Limb (tissue), 2 donors: Measurements from ENCODE around the gene TCTN2.

Experiments
- DNase-seq, 2 donors: peaks; one replicate each; pipeline ENCODE4 v3.0.0-alpha.2; 2016; ENCODE audit errors: extremely low spot score in 2 of 2

TCTN2 gene

DNA sequence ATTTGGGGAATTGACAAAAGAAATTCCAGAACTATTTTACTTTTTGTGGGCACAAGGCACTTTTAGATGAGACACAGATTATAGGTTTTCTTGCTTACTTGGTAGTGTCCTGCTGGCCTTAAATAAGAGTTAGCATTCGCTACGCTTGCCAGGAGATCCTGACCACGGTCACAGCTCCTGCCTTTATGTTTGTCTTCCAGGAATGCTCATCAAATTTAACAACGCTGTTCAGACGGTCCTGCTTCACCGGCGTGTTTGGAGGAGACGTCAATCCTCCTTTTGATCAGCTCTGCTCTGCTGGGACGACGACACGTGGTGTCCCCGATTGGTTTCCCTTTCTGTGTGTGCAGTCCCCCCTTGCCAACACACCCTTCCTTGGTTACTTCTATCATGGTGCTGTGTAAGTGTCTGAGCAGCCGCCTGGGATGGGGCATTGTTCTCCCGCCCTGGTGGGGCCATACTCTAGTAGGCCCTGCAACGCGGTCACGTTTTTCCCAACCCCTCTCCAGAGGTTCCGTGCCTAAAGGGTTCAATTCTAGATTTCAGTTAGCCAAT, 15.8 kb downstream of the TCTN2 start:
- no peak for DNase-seq

DNA sequence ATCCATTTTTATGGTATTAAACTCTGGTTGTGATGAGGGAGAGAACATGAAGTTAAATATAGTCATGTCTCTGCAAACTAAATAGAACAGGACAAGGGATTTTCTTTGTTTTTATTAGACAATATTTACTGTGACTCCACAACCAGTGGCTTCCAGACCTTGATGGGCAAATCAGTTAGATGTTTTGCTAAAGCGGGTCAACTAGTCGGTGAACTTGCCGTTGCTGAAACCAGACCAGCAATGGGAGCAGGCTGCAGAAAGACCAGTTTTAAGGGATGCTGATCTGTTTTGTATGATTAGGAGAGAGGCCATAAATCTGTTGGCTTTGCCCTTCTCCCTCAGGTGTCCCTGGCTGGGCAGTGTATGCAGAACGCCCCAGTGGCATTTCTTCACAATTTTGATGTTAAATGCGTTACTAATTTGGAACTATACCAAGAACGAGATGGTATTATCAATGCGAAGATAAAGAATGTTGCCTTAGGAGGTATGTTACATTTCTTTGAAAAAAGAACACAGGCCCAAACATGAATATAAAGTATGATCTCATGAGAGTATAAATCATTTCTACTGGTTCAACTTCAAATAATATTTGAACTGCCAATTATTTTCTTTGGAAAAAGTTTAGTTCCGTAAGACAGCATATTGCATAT, 19.4 kb downstream of the TCTN2 start:
- DNase-seq = no peak

DNA sequence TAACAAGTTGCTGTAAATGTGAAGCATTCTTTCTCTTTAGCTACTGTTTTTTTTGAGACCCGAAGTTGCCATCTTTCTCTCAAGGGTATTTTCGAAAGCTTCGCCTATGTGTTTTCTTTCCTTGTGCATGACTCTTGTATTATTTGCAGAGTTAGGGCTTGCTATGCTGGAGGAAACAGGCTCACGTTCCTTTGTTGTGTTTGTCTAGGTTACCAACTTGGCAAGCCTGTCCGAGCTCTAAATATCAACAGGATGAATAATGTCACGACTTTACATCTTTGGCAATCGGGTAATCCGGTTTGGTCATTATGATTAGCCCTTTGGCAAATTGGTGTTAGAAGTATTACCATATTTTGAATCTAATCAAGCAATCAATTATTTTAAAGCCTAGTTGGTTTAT, 25.3 kb downstream of the TCTN2 start:
- DNase-seq = no peak

DNA sequence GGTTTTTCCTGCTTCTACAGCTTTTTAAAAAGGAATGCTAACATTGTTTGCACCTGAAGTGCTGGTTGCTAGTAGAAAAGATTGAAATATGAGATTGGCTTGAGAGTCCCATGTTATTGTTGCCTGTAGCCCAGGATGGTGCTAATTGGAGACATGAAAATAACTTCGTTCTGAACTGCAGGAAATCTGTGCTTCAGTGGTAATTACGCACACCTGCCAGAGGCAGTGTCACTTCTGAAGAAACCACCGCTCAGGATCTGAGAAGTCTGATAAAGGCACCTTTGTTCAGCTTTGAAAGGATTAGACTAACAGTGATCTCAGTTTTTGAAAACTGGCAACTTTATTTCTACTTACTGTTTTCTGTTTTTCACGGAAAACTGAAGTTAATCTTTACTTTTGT, 25.7 kb downstream of the TCTN2 start:
- DNase-seq = no peak

DNA sequence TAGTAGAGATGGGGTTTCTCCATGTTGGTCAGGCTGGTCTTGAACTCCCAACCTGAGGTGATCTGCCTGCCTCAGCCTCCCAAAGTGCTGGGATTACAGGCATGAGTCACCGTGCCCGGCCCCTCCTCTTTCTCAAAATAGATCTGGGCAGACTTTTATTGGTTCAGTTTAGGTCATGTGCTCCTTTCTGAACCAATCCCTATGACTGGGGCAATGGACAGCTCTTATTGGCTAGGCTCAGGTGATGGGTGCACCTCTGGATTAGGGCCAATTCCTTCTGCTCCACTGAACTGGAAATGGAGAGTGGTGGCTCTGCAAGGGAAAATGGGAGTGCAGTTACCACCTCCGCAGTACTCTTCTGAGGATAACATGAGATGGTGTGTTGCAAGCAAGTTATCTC, 35.0 kb downstream of the TCTN2 start:
- no peak for DNase-seq

DNA sequence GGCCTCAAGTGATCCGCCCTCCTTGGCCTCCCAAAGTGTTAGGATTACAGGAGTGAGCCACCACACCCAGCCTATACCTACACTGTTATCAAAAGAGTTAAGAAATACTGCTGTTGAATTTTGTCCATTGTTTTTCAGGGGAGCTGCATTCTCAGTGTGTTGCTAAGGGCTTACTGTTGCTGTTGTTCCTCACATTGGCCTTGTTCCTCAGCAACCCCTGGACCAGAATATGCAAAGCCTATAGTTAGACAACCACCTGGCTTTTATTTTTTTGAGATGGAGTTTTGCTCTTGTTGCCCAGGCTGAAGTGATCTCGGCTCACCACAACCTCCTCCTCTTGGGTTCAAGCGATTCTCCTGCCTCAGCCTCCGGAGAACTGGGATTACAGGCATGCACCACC, 36.6 kb downstream of the TCTN2 start:
- DNase-seq = no peak

DNA sequence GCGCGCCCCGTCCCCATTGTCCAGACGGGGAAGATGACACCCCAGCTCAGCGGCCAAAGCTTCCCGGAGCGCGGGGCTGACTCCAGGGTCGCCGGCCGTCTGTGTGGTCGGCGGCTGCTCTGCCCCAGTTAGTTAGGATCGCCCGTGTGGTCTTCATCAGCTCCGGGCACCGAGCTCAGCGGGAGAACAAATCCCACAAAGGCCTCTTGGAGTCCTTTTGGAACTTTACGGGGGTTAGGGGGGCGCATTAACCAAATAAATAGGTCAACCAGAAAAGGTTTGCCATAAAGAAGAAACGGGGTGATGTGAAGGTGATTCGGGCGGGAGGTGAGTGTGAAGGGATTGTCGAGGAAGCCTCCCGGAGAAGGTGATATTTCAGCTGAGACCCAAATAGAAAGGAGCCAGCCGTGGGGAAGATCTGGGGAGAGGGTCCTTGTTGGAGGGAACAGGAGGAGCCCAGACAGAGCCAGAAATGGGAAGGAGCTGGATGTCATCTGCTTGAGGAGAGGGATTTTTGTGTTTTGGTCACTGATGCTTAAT, 41.9 kb downstream of the TCTN2 start:
- DNase-seq = no peak

DNA sequence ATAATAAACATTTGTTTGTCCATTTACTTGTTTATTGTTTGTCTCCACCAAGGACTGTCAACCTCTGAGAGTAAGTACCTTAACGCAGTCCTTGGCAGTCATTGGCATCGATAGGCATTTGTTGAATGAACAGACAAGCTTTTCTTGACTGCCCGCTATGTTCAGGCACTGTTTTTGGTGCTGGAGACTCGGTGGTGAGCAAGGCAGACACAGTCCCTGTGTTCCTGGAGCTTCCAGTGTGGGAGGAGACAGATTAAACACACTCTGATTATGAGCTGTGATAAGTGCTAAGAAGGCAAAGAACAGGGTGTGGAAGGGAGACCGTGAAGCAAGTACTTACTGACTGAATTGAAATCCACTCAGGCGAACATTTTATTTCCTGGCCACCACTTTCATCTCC, 42.5 kb downstream of the TCTN2 start:
- no peak for DNase-seq

DNA sequence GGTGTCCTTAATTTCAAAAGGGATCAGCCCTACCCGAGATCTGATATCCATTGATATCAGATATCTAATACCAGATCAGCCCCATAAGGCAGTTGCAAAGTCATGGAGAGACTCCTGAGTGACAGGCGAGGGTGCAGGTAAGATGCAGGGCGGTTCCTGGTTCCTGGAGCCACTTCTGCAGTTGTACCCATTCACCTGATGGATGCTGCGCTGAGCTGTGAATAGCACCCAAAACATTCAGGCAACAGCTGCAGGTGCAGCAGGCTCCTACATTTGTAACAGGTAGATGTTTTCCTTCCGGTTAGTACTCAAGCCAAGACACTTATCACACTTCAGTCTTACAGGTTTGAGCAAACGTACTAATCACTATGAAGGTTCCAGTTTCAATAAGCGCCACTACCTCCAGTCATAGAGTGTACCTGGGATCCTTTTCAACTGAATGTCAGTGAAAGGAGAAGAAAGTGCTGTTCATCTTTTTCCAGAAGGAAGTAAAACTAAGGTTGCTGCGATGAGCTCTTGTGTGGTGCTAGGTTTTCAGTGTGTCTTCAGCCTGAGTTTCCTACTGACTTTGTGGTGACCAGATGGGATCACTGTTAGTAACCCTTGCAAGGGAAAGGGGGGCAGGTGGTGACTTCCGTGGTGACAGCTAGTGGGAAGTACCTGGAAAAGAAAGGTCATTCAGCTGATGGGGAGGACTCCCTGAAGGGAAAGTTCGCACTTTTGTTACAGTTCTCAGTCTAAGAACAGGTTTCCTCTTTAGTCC, 43.1 kb downstream of the TCTN2 start:
- no peak for DNase-seq

DNA sequence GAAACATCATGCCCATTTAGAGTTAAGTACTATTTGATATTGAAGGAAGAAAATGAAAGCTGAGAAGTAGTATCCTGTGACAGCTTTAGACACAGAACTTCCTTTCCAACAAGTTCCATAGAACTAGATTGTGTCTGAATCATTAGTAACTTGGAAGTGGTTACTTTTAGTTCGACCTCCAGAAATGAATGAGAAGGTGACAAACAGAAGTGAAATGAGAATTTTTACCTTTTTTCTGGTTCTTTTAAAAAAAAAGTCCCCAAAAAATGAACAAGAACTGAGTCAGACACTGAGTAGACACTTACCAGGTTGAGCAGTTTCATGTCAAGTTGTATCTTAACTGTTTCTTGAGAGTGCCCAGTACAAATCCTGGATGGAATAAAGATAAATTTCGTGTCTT, 44.3 kb downstream of the TCTN2 start:
- no peak for DNase-seq

DNA sequence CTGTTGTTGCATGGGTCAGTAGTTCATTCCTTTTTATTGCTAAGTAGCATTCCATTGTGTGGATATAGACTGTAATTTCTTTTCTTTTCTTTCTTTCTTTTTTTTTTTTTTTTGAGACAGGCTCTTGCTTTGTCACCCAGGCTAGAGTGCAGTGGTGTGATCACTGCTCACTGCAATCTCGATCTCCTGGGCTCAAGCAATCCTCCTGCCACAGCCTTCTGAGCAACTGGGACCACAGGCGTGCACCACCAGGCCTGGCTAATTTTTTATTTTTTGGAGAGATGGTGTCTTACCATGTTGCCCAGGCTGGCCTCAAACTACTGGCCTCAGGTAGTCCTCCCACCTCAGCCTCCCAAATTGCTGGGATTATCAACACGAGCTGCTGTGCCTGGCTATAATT, 46.4 kb downstream of the TCTN2 start:
- DNase-seq = no peak

DNA sequence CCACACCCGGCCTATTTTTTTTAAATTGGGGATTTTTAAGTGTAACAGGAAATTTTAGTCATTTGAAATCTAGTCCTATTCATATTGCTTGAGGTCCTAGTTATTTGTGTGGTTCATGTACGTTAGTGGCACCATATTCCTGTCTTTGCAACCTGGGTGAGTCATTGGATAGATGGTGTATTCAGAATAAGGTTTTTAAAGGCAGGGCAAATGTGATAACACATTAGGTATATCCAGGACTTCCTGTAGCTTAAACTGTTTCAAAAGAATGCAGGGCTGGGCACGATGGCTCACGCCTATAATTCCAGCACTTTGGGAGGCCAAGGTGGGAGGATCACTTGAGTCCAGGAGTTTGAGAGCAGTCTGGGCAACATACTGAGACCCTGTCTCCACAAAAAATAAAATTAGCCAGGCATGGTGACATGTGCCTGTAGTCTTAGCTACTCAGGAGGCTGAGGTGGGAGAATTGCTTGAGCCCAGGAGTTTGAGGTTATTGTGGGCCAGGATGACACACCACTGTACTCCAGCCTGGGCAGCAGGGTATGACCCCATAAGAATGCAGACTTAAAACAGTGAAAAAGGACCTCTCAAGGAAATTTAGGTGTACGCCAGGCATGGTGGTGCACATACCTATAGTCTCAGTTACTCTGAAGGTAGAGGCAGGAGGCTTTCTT, 49.4 kb downstream of the TCTN2 start:
- DNase-seq = no peak

DNA sequence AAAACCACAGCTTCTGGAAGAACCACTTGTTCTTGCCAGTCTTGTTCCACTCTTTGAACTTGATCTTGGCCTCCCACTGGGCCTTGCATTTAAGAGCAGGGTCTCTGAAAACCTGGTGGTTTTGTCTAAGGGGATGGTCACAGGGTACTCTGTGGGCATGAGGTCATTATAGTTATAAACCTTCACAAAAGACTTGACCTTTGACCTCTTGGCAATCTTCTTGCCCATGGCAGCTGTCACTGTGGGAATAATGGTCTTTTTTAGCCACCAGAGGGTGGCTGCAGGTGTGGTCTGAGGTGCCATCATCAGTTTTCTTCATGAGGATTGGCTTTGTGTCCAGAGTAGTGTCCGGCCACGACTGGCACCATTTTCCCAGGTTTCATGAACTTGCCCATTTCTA, 50.3 kb downstream of the TCTN2 start:
- DNase-seq = no peak

DNA sequence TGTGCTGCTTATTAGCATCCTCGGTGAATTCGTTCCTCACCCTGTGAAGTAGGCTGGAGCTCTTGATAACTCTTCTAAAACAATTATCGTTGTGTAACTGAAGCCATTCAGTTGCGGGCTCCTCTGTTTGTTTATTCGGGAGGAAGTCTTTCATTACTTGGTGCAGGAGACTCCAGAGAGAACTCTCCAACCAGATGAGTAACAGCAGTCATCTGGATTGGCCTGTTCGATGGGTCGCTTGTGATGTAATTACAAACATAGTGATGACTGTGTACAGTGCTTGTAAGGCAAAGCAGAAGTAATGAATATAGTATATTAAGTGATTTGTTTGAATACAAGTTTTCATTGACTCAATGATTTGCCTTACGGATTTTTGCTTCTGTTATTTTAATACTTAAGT, 52.1 kb downstream of the TCTN2 start:
- DNase-seq = no peak

DNA sequence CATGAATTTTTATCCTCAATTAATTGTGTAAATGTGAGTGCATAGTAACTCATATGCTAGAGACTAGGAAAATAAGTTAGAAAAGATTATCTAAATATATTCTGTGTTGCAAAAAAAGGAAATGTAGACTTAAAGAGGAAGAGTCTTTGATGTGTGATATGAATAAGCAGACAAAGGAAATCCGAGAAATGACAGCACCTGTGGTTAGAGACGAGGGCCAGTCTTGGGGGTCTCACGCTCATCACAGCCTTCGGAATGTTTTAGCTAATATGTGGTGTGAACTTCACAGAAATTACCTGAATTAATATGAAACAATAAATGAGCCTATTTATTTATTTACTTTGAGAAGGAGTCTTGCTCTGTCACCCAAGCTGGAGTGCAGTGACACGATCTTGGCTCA, 52.9 kb downstream of the TCTN2 start:
- no peak for DNase-seq

DNA sequence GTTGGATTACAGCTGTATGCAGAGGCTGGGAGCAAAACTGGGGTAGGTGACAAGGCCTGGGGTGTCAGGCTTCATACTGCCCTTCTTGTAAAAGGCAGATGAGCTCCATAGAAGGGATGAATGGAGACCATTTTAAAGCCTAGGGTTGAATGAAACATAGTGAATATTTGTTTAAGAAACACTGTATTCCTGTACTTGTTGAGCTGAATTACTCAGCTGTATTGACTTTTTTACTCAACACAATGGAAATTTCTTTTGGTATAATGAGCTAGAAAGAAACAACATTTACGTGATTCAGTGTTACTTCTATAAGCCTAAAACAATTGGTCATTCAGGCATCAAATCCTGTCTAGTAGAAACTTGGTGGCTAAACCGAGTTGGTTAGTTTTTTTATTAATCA, 55.3 kb downstream of the TCTN2 start:
- no peak for DNase-seq

DNA sequence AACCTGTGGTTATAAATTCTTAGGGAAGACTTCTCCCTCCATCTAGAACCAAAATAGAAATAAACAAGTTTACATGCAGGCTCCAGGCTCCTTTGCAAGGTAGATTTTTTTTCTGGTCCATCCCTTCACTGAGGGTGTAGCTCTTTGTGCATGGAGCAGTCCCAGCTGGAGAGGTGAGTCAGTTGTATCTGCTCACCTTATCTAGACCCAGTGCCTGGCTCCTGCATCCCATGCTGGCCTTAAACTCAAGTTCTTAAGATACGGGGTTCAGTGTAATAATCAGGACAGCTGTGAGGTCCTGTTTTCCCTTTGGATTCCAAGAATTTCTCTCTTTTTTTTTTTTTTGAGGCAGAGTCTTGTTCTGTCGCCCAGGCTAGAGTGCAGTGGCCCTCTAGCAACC, 56.0 kb downstream of the TCTN2 start:
- DNase-seq = no peak

DNA sequence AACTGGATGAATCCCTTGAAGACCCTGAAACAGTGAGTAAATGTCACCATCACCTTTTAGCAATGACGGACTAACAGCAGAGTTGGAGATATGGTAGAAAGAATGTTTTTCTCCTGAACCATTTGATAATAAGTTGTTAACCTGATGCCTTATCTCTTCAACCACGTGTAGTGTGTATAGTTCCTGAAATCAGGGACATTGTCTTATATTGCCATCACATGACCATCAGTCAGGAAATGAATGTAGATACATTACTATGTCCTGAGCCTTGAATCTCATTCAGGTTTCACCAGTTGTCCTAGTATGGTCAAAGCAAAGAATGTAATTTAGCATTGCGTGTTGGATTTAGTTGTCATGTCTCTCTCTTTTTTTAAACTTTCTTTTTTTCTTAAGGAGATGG, 57.0 kb downstream of the TCTN2 start:
- DNase-seq = no peak

DNA sequence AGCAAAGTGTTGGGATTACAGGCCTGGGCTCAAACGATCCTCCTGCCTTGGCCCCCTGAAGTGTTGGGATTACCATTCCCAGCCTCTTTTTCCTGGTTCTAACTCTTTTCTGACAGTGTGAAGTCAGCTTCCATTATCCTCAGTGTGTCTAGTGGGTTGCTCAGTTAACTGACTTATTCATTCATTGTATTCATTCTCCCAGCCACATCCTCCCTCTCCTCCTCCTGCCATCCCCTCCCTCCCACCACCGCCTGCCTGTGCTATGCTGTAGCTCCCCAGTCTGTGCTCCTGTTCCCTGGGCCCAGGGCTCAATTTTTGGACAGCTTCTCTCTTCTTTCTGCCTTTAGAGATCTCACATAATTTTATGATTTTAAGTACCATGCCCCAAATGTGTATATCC, 60.7 kb downstream of the TCTN2 start:
- no peak for DNase-seq

DNA sequence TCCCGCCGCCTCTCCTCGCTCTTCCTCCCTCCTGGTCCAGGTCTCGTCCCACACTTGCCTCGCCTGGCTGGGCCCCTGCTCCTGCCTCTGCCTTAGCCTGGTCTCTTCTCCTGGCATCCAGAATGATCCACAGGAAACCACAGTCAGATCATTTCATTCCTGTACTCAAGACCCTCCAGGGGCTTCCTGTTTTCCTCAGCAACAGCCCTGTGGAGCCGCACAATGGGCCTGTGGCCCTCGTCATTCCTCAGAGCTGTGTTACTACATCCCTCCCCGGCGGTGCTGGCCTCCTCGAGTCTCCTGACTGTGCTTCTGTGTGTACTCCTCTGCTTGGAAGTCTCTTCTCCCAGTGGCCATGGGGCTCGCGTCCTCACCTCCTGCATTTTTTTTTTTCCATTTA, 61.3 kb downstream of the TCTN2 start:
- DNase-seq = no peak

DNA sequence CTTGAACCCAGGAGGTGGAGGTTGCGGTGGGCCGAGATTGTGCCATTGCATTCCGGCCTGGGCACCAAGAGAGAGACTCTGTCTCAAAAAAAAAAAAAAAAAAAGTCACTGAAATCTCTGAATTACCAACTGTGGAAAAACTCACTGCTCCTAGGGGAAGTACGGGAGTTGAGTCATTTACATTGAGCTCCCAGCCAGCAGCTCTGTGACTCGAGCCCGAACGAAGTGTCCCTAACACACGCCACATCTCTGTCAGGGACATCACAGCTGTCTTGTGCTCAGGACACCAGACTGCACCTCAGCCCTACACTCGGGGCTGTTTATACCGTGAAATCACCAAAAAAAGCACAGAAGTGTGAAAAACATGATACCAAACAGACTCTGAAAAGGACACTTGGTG, 62.3 kb downstream of the TCTN2 start:
- DNase-seq = no peak

DNA sequence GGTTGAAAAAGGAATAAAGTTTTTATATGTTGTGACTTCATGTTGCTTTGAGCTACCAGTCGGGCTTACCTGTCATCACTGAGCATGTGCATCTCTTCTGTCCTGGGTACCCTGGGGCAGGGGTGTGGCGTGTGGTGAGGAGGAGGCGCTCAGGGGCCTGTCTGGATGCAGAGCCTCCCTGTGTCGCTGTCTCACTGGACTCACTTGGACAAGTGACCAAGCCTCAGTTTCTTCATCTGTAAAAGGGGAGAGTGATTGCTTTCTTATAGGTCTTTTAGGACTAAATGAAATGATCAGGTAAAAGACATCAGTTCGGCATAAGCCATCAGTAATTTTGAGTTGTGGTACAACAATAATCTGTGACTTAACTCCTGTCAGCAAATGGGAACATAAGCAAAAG, 63.4 kb downstream of the TCTN2 start:
- DNase-seq = no peak
